NCI-H128 (cell line): ENCODE measurements around the gene KRT77.

Experiments used
- DNase-seq: peaks from one replicate; lab custom pipeline; 2025; ENCODE audit not compliant: unreplicated experiment; lab: John Stamatoyannopoulos, UW

The KRT77 gene

DNA sequence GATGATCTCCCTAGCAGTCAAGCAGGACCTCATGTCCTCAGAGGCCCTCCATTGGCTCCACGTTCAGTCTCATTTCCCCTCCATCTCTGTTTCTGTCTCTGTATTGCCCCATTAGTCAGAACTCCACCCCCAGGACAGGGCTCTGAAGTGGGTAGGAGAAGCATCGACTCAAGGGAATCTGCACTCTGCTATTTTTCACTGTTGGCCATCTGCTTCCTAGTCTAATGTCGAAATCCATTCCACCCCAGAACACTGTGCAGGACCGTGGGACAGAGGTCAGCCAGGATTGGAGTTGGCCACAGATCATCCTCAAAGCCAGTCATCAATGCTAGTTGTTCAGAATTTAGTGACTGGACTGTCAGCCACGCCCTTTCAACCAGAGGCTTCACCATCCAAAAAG lies 10.1 kb downstream of the KRT77 start:
- no peak for DNase-seq

DNA sequence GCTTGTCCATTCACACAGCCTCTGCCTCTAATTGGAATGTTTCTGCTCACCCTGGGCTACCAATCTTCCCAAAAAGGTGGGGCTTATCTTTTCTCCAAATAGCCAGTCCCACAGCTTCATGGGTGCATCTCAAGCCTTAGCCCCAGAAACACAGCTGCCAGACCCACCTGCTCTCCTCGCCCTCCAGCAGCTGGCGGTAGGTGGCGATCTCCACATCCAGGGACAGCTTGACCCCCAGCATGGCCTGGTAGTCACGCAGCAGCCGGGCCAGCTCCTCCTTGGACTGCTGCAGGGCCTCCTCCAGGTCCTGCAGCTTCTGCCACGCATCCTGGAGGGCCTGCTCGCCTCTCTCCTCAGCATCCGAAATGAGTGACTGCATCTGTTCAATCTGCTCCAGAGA lies 11.1 kb downstream of the KRT77 start:
- DNase-seq, result no peak

DNA sequence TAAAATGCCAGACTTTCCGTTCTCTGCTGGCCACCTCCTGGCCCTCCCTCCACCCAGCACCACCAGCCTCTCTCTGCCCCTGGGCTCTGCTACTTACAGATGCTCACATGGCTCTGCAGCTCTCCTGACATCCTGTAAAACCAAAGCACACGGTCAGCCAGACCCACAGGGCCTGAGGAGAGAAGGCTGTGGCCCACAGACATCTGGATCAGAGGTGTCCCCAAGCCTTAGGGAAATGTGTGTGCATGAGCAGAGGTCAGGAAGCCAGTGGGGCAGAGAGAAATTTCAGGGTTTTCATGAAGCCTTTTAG lies 11.5 kb downstream of the KRT77 start:
- DNase-seq, result no peak

GRCh38 chr12:52691076-52691840 lies 12.1 kb downstream of the KRT77 start:
- DNase-seq, result no peak

DNA sequence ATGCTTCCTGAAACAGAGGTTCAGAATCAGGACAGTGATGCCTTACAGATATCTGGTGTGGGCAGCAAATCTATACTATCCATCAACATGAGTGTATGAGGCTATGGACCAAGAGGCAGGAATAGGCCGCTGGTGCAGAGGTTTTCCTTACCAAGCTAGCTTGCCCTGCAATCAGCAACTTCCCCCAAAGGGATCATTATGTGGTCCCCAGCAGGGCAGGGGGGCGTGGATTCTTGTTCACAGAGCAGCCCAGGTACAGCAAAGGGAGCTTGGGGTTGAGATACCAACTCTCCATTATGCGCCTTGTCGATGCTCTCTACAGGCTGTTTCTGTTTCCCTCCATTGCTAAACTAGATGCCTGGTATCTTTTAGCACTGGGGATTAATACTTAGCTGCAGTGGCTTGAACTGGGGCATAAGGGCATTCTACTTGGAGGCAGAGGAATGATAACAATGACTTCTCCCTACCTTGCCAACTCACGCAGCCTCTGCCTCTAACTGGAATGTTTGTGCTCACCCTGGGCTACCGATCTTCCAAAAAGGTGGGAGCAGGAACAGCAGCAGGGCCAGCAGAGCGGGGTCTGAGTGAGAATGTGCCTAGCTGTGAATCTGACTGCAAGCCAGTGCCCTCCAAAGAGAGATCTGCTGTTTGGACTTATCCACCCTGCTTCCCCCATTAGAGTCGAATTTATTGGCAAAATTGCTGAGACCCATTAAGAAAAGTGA lies 12.8 kb downstream of the KRT77 start:
- no peak for DNase-seq

GRCh38 chr12:52689936-52690335 lies 13.4 kb downstream of the KRT77 start:
- no peak for DNase-seq

DNA sequence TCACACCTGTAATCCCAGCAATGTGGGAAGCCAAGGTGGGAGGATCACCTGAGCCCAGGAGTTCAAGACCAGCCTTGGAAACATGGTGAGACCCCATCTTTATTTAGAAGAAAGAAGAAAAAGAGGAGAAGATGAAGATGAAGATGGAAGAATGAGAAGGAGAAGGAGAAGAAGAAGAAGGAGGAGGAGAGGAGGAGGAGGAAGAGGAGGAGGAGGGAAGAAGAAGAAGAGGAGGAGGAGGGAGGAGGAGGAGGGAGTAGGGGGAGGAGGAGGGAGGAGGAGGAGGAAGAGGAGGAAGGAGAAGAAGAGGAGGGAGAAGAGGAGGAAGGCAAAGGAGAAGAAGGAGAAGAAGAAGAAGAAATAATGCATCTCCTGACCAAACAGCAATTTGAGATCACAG lies 14.1 kb downstream of the KRT77 start:
- DNase-seq, result no peak

DNA sequence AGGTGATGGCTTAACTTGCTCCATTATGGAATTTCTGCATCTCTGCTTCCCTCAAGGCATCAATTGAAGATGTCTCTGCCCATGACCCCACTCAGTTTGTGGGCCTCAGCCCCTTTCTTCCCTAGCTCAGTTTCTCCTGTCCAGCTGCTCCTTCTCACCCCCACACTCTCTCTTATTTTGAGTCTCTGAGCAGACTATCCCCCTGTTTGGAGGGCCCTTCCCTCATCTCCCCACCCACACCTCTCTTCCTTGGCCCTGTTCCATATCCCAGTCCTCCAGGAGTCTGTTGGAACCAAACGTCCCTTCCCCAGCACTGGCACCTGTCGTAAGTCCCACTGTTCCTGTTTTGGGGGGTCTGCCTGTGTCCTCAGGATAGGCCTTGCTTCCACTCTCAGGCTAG lies 14.8 kb downstream of the KRT77 start:
- DNase-seq, result no peak

- no peak for DNase-seq
Measured at GRCh38 chr12:52687497-52688385, 15.6 kb downstream of the KRT77 start.

GRCh38 chr12:52686756-52687487 lies 16.4 kb downstream of the KRT77 start:
- no peak for DNase-seq

- DNase-seq, result no peak
Measured at GRCh38 chr12:52686063-52686462, 17.3 kb downstream of the KRT77 start.

GRCh38 chr12:52685406-52685890 lies 17.9 kb downstream of the KRT77 start:
- DNase-seq, result no peak

DNA sequence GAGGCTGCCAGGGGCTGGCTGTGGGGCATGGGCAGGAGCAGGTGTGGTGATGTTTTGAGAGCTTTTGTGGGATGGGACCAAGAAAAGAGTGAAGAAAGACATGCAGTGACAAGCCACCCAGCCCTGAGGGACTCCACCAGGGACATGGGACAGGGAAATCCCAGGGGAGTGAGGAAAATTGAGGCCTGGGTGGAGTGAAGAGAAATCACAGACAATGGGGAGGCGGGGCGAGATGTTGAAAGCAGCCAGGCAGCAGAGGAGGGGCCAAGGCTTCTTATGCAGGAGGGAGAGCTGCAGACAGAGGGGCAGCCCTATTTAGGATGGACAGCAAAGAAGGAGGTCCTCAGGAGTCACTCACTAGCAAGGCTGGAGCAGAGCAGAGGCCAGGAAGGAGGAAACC lies 18.9 kb downstream of the KRT77 start:
- DNase-seq, result no peak

DNA sequence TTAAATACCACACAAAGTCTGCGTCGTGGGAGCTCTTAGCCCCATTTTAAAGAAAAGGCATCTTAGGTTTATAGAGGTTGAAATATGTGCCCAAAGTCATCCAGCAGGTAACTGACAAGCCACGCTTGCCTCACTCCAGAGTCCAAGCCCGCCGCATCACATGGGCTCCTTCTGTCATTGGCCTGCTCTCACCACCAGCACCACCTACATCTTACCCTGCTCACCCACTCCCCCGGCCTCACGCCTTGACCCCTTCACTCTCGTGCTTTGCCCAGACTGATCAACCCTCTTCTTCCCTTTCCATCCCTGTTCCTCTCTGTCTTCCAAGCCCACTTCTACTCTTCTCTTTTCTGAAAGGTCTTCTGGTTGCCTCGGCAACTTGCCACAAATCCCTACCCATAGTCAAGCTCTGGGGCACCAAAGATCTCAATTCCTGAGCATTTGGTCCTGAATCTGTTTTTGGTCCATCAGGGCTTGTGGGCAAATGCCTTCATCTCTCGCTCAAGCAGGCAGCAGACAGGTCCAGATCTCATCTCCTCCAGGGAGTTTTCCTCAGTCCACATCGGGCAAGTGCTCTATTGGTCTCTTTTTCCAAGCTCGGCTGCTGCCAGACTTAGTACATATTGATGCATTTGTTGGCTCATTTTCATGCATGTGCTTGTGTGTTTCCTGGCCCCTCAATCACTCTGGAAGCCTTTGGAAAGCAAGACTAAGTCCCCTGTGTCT lies 19.6 kb downstream of the KRT77 start:
- DNase-seq, result no peak

DNA sequence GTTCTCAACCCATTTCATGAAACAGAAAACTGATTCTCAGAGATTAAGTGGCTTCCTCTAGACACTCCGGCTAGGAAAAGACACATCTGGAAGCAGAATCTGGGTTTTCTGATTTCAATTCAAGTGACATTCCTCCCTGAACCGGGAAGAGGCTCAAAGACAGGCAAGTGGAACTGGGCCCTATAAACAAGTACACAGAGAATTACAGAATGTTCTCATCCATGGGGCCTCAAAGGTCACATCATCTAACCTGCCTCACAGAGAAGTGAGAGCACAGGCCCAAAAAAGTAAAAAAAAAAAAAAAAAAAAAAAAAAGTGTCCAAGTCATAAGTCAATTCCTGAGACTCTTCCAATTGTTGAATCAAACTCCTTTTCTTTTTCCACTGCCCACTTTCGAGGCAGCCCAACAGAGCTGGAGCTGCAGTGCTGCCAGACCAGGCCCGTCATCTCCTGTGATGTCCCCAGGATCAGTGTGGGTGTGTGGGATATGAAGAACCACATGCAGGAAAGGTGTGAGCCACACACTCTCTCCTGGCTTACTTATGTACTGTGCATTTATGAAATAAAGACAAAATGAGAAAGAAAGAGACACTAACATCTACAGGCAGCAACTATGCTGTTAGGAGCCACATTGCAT lies 20.3 kb downstream of the KRT77 start:
- DNase-seq, result no peak

- DNase-seq, result no peak
Measured at GRCh38 chr12:52682381-52682660, 21.0 kb downstream of the KRT77 start.

- DNase-seq, result no peak
Measured at GRCh38 chr12:52681526-52682380, 21.6 kb downstream of the KRT77 start.

DNA sequence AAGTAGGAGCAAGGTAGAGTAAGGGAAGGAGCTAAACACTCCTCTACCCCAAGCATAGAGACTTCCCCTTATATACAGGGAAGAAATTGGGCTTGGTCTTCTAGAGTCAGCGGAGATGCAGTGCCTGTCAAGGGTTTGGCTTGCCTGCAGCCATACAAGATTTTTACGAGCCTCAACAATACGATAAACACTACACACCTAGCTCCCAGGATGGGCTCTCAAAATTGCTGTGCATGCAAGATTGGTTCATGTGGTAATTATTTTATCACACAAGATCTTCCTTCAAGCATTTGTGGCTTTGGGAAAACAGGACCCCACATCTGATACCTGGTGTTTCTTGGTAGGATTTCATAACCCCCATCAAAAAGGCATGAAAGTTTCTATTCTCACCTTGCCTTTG lies 23.0 kb downstream of the KRT77 start, which contains the start of gene KRT1:
Gene KRT1 (minus strand): TSS at position 45 of the 400 bp plus-strand sequence. CDS start 59 bp downstream, outside the sequence.
- no peak for DNase-seq

- DNase-seq, result no peak
Measured at GRCh38 chr12:52679875-52680274, 23.4 kb downstream of the KRT77 start.
